HG02623 (cell line): ENCODE data around the gene SPOCK1.
A peak's percentile ranks its signal among the peaks of the same experiment; 100 is the strongest.
"Not testable (repeated sequence)": the region's sequence is repeated elsewhere in the genome, so short reads cannot be mapped to it uniquely, and the experiment has no call there.

Experiments
- ATAC-seq: cut with Tn5 transposase; IDR thresholded peaks from one replicate; pipeline ENCODE4 v1.9.1; 2021; ENCODE audit warnings: moderate library complexity; ENCODE audit not compliant: unreplicated experiment

SPOCK1 gene

GRCh38 chr5:137233304-137233703 is 265.8 kb downstream of the SPOCK1 start:
- not testable (repeated sequence) for ATAC-seq

- ATAC-seq: no peak
These were observed 267.6 kb downstream of the SPOCK1 start for GRCh38 chr5:137231540-137231939.

GRCh38 chr5:137228816-137229215 is 270.3 kb downstream of the SPOCK1 start:
- no peak for ATAC-seq

- ATAC-seq: no peak
These were observed 273.0 kb downstream of the SPOCK1 start for GRCh38 chr5:137226081-137226480.

- ATAC-seq: no peak
These were observed 275.5 kb downstream of the SPOCK1 start for GRCh38 chr5:137223324-137224295.

- ATAC-seq: no peak
These were observed 277.2 kb downstream of the SPOCK1 start for GRCh38 chr5:137221943-137222342.

- ATAC-seq: peak; percentile 82
These were observed 278.6 kb downstream of the SPOCK1 start for GRCh38 chr5:137220523-137220927.

- ATAC-seq: no peak
These were observed 280.2 kb downstream of the SPOCK1 start for GRCh38 chr5:137218896-137219295.

- ATAC-seq: no peak
These were observed 280.7 kb downstream of the SPOCK1 start for GRCh38 chr5:137218471-137218870.

GRCh38 chr5:137217599-137218200 is 281.4 kb downstream of the SPOCK1 start:
- ATAC-seq: no peak

- ATAC-seq: no peak
These were observed 282.0 kb downstream of the SPOCK1 start for GRCh38 chr5:137216976-137217598.

GRCh38 chr5:137215780-137216179 is 283.3 kb downstream of the SPOCK1 start:
- ATAC-seq: no peak

GRCh38 chr5:137215261-137215660 is 283.9 kb downstream of the SPOCK1 start:
- no peak for ATAC-seq

GRCh38 chr5:137214446-137215189 is 284.5 kb downstream of the SPOCK1 start:
- no peak for ATAC-seq

GRCh38 chr5:137212471-137212870 is 286.7 kb downstream of the SPOCK1 start:
- no peak for ATAC-seq

- no peak for ATAC-seq
These were observed 289.8 kb downstream of the SPOCK1 start for GRCh38 chr5:137209232-137209809.

- ATAC-seq: no peak
These were observed 291.9 kb downstream of the SPOCK1 start for GRCh38 chr5:137207023-137207760.

- no peak for ATAC-seq
These were observed 293.0 kb downstream of the SPOCK1 start for GRCh38 chr5:137206030-137206715.
